VCaP (cell line): ENCODE measurements around the gene DGCR8.

Experiments
- H3K27ac ChIP-seq: fragments of 450-650 bp; 2 replicates; pipeline ENCODE4 v1.5.1; 2017
- TF ChIP-seq, protein P1 (sequence below): fragments of 450-650 bp; conservative IDR thresholded peaks from 2 replicates; pipeline ENCODE4 v1.5.1; 2017; ENCODE audit warnings: mild to moderate bottlenecking, moderate library complexity

Gene DGCR8

DNA sequence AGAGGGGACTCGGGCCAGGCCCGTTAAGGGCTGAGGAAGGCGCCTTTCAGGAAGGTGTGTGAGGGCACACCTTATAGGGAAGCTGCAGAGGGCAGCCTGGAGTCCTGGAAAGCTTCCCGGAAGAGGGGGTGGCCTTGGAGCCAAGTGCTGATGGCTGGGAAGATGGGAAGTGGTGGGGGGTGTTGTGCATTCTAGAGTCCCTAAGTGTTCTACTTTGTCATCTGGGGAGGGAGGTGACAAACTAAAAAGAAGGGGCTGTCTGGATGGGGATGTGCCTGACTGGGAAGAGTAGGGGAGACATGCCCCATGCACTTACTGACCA lies 58.3 kb downstream of the DGCR8 start:
- H3K27ac ChIP-seq = no peak overlapping the region
- TF ChIP-seq, protein P1, sequence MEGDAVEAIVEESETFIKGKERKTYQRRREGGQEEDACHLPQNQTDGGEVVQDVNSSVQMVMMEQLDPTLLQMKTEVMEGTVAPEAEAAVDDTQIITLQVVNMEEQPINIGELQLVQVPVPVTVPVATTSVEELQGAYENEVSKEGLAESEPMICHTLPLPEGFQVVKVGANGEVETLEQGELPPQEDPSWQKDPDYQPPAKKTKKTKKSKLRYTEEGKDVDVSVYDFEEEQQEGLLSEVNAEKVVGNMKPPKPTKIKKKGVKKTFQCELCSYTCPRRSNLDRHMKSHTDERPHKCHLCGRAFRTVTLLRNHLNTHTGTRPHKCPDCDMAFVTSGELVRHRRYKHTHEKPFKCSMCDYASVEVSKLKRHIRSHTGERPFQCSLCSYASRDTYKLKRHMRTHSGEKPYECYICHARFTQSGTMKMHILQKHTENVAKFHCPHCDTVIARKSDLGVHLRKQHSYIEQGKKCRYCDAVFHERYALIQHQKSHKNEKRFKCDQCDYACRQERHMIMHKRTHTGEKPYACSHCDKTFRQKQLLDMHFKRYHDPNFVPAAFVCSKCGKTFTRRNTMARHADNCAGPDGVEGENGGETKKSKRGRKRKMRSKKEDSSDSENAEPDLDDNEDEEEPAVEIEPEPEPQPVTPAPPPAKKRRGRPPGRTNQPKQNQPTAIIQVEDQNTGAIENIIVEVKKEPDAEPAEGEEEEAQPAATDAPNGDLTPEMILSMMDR = no peak

GRCh38 chr22:20138868-20139267 lies 58.8 kb downstream of the DGCR8 start:
- TF ChIP-seq, protein P1 = no peak
- H3K27ac ChIP-seq = no peak overlapping the region

GRCh38 chr22:20139391-20140106 lies 59.5 kb downstream of the DGCR8 start:
- TF ChIP-seq, protein P1 = no peak
- no peak overlapping the region for H3K27ac ChIP-seq

DNA sequence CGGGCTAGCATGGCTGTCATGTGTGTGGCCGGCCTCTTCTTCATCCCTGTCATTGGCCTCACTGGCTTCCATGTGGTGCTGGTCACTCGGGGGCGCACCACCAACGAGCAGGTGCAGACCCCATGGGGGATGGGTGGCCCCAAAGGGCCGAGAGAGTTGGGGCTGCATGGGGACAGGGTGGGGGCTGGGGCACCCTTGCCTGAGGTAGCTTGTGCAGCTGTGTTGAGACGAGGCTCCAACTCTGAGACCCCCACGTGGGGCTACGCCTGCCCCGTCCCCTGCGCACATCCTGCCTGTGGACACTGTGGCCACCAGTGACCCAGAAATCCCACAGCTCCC lies 60.0 kb downstream of the DGCR8 start:
- no peak overlapping the region for H3K27ac ChIP-seq
- TF ChIP-seq, protein P1 = no peak

- TF ChIP-seq, protein P1 = no peak
- H3K27ac ChIP-seq = no peak overlapping the region
Observed at GRCh38 chr22:20140521-20140964, 60.5 kb downstream of the DGCR8 start.

DNA sequence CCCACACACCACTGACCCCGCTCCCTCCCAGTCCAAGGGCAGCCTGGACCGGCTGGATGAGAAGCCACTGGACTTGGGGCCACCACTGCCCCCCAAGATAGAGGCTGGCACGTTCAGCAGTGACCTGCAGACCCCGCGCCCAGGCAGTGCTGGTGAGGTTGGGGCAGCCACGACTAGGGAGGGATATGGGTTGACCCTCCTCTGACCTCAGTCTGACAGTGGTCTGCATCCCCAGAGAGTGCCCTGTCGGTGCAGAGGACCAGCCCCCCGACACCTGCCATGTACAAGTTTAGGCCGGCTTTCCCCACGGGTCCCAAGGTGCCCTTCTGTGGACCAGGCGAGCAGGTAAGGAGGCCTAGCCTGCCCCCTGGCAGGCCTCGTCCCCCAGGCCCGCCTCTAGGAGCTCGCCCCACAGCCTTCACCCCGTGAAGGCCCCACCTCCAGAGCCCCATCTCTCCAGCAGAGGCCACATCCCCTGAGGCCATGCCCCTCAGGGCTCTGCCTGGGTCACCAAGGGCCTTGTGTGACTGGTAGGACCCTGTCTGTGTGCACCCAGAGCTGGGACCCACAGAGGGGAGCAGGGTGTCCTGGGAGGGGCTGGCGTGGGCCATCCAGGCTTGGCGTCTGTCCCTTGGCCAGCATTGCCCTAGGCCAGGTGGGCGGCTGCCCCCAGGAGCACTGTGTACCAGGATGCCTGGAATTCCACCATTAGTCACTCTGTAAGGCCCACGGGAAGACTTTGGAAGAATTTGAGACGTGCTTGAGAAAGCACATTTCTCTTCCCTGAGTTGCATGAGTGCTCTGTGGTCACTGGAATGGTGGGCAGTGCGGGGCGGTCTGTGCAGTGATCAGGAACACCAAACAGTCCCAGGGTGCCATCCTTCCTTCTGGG lies 61.4 kb downstream of the DGCR8 start:
- TF ChIP-seq, protein P1 = no peak
- no peak overlapping the region for H3K27ac ChIP-seq

GRCh38 chr22:20142711-20143621 lies 62.9 kb downstream of the DGCR8 start:
- TF ChIP-seq, protein P1 = no peak

More at GRCh38 chr22:20142711-20143621, 62.9 kb downstream of the DGCR8 start:
- no peak overlapping the region for H3K27ac ChIP-seq
